Measurements from ENCODE around the gene TF. TPM values are rescaled to one million over a fixed set of nuclear protein-coding genes. Genes with fewer than 3 reads are reported as not detected.

Gene TF
- total and polyA plus RNA-seq, 4 donors, result 5,045 to 9,659 (median 6,266) TPM

DNA sequence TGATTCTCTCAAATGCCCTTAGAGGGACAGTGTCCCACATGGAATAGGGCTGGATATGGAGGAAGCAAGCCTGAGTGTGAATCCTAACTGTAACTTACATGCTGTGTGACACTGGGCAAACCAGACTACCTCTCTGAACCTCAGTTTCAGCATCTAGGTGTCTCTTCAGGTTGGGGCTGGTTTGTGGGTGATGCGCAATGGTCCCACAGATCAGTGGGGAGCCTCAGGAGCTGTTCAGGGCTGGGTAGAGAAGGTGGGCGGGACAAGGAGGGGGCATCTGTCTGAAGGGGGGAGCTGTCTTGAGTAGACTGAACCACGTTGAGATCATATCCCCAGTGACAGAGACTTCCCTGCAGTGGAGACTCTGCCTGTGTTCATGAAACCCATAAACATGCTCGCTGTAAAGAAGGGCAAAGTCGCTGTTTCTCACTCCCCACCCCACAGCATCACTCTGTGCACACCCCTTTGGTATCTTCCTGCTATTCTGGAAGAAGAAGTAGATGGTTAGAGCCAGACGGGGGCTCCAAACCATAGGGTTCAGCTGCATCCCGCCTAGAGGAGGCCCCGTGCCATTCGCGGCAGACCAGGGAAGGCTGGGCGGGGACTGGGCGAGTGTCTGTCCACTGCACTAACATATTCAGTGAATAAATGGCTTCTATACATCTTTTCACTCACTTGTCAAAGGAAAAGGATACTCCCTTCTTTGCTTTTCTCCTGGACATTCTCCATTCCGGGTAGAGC is 87.9 kb downstream of the TF start (continued):
- TF ChIP-seq REST (IDR thresholded peaks at IDR 0.05) (no peak), RAD21 (IDR thresholded peaks at IDR 0.05) (no peak), YY1 (IDR thresholded peaks at IDR 0.05) (no peak)

GRCh38 chr3:133834621-133835417 is 88.6 kb downstream of the TF start:
- TF ChIP-seq, protein P1, sequence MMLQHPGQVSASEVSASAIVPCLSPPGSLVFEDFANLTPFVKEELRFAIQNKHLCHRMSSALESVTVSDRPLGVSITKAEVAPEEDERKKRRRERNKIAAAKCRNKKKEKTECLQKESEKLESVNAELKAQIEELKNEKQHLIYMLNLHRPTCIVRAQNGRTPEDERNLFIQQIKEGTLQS (IDR thresholded peaks at IDR 0.05), result no peak
- TF ChIP-seq FOXA1 (IDR thresholded peaks at IDR 0.05) (no peak), JUND (IDR thresholded peaks at IDR 0.05) (no peak), ZBTB33 (IDR thresholded peaks at IDR 0.05) (no peak), TAF1 (conservative IDR thresholded peaks at IDR 0.05) (no peak), REST (IDR thresholded peaks at IDR 0.05) (no peak)
- TF ChIP-seq, protein P2, sequence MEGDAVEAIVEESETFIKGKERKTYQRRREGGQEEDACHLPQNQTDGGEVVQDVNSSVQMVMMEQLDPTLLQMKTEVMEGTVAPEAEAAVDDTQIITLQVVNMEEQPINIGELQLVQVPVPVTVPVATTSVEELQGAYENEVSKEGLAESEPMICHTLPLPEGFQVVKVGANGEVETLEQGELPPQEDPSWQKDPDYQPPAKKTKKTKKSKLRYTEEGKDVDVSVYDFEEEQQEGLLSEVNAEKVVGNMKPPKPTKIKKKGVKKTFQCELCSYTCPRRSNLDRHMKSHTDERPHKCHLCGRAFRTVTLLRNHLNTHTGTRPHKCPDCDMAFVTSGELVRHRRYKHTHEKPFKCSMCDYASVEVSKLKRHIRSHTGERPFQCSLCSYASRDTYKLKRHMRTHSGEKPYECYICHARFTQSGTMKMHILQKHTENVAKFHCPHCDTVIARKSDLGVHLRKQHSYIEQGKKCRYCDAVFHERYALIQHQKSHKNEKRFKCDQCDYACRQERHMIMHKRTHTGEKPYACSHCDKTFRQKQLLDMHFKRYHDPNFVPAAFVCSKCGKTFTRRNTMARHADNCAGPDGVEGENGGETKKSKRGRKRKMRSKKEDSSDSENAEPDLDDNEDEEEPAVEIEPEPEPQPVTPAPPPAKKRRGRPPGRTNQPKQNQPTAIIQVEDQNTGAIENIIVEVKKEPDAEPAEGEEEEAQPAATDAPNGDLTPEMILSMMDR (IDR thresholded peaks at IDR 0.05; ENCODE audit: low read depth, low read length, missing input control), result no peak
- peak; percentile 26 for DNase-seq (ENCODE audit: low spot score)
- Histone ChIP-seq H3K4me1 (ENCODE audit: control insufficient read depth in 4 of 4, insufficient read depth in 4 of 4, low read length in 3 of 4) (no peaks in the 10 kb centered on the region), H3K9ac (ENCODE audit: low read depth in 1 of 2, low read length in 2 of 2) (no peak overlapping the region), H3K36me3 (ENCODE audit: control insufficient read depth in 4 of 4, insufficient read depth in 3 of 4, low read depth in 1 of 4, low read length in 3 of 4) (no peaks in the 10 kb centered on the region), H3K27me3 (ENCODE audit: control insufficient read depth in 4 of 4, insufficient read depth in 4 of 4, low read length in 3 of 4) (no peaks in the 10 kb centered on the region), H3K9me3 (ENCODE audit: control insufficient read depth in 4 of 4, low read length in 3 of 4) (no peaks in the 10 kb centered on the region), H3K4me3 (ENCODE audit: low read depth in 1 of 3, low read length in 3 of 3) (no peak overlapping the region), H3K27ac (ENCODE audit: low read depth in 1 of 2, low read length in 2 of 2) (no peak overlapping the region)
- WGBS, result 97% methylated on average over 14 of the region's 14 CpGs
